GM12878 (cell line): ENCODE results near the gene ENGASE. TPM values are rescaled to one million over a fixed set of nuclear protein-coding genes. Genes with fewer than 3 reads are reported as not detected.

Source experiments
- ATAC-seq: fragments of 200-7000 bp; cut with Tn5 transposase; 3 replicates; pipeline ENCODE4 v1.9.1; 2020; ENCODE audit warnings: mild to moderate bottlenecking, moderate library complexity
- BruUV-seq: library from RNA; stranded (reverse); fragments of 400-500 nt; replicated peaks from 2 replicates; lab custom pipeline; 2021; lab: Mats Ljungman, UMichigan
- CTCF ChIA-PET: fragments of 300-600 bp; sonication (Branson Sonifier 250); formaldehyde crosslinking; extraction: SDS; loops from one replicate; lab custom pipeline; 2021; ENCODE audit warnings: inconsistent platforms; lab: Yijun Ruan, JAX
- POLR2A ChIA-PET: fragments of 350-600 bp; formaldehyde crosslinking; extraction: SDS; loops from one replicate; lab custom pipeline; 2021; ENCODE audit warnings: inconsistent platforms; lab: Charles Lee
- RAD21 ChIA-PET: fragments of 300-600 bp; sonication (Branson Sonifier 250); formaldehyde crosslinking; loops from one replicate; lab custom pipeline; 2023; ENCODE audit warnings: antibody characterized with exemption; ENCODE audit not compliant: unreplicated experiment; lab: Charles Lee
- SMC1A ChIA-PET: fragments of 300-600 bp; sonication (Branson Sonifier 250); formaldehyde crosslinking; loops from one replicate; lab custom pipeline; 2023; ENCODE audit not compliant: unreplicated experiment, uncharacterized antibody; lab: Charles Lee
- DNase-seq: peaks from one replicate; pipeline ENCODE4 v3.0.0-alpha.2; 2011; ENCODE audit warnings: low read depth, low spot score
- FAIRE-seq: peaks from 3 replicates; lab custom pipeline; 2011; peaks lifted over from hg19 to GRCh38; lab: Jason Lieb, UNC
- H2AFZ ChIP-seq: 2 replicates; pipeline ENCODE4 v1.6.0; 2011; ENCODE audit warnings: low read depth, low read length, control low read depth; ENCODE audit not compliant: control insufficient read depth
- H3K27ac ChIP-seq: 2 replicates; pipeline ENCODE4 v1.5.1; 2011; ENCODE audit warnings: control low read depth; ENCODE audit not compliant: control insufficient read depth, insufficient read depth
- H3K27me3 ChIP-seq, 2 experiments: replicated peaks in 1 of 2; 2 replicates each; pipeline versions ENCODE4 v1.6.0 to v1.6.1; 2011; ENCODE audit warnings: low read length in 1 of 2; ENCODE audit not compliant: control insufficient read depth in 2 of 2, insufficient read depth in 2 of 2
- H3K36me3 ChIP-seq, 2 experiments: 2 replicates each; pipeline ENCODE4 v1.5.1; 2011; ENCODE audit warnings: low read length in 1 of 2; ENCODE audit not compliant: control insufficient read depth in 2 of 2, insufficient read depth in 2 of 2
- H3K4me1 ChIP-seq: 2 replicates; pipeline ENCODE4 v1.6.1; 2011; ENCODE audit warnings: mild to moderate bottlenecking, low read length, moderate library complexity, mixed read lengths; ENCODE audit not compliant: control insufficient read depth, insufficient read depth
- H3K4me2 ChIP-seq: 2 replicates; pipeline ENCODE4 v1.6.0; 2011; ENCODE audit warnings: control low read depth; ENCODE audit not compliant: control insufficient read depth, insufficient read depth
- H3K4me3 ChIP-seq: fragments of 200-600 bp; sonication (generic); 2 replicates; pipeline ENCODE4 v1.5.1; 2016
- H3K79me2 ChIP-seq: 2 replicates; pipeline ENCODE4 v1.6.0; 2011; ENCODE audit warnings: low read length; ENCODE audit not compliant: control insufficient read depth, insufficient read depth
- H3K9ac ChIP-seq: 2 replicates; pipeline ENCODE4 v1.8.0; 2011; ENCODE audit warnings: low read length, control low read depth, mixed read lengths; ENCODE audit not compliant: control insufficient read depth, insufficient read depth
- H3K9me3 ChIP-seq: replicated peaks from 3 replicates; pipeline ENCODE4 v1.5.1; 2011; ENCODE audit warnings: mild to moderate bottlenecking, low read length; ENCODE audit not compliant: control insufficient read depth, insufficient read depth
- H4K20me1 ChIP-seq: 2 replicates; pipeline ENCODE4 v1.6.0; 2011; ENCODE audit not compliant: control insufficient read depth, insufficient read depth
- BCL11A ChIP-seq: IDR thresholded peaks from 2 replicates; pipeline ENCODE4 v1.6.1; 2011; ENCODE audit warnings: low read depth, low read length
- EGR1 ChIP-seq, 2 experiments: IDR thresholded peaks; 1 replicate in 1 of 2; 2 replicates in 1 of 2; pipeline ENCODE4 v1.6.1; 2011 to 2012; ENCODE audit warnings: low read depth in 2 of 2, low read length in 2 of 2, borderline replicate concordance in 1 of 2, mild to moderate bottlenecking in 1 of 2, moderate library complexity in 1 of 2
- HDAC2 ChIP-seq: fragments of 200-600 bp; sonication (generic); IDR thresholded peaks from 2 replicates; pipeline ENCODE4 v1.6.1; 2017
- HDGF ChIP-seq: fragments of 450-650 bp; IDR thresholded peaks from 2 replicates; pipeline ENCODE4 v1.6.1; 2016; ENCODE audit warnings: antibody characterized with exemption
- JUNB ChIP-seq: IDR thresholded peaks from 2 replicates; pipeline ENCODE4 v1.6.1; 2016; ENCODE audit warnings: antibody characterized with exemption, mild to moderate bottlenecking
- NR2F1 ChIP-seq: fragments of 450-650 bp; conservative IDR thresholded peaks from 2 replicates; pipeline ENCODE4 v1.6.1; 2017; ENCODE audit warnings: mild to moderate bottlenecking
- POLR2AphosphoS5 ChIP-seq: IDR thresholded peaks from 2 replicates; pipeline ENCODE4 v1.6.1; 2011; ENCODE audit warnings: mild to moderate bottlenecking, low read length, inconsistent platforms
- RAD21 ChIP-seq: IDR thresholded peaks from 2 replicates; pipeline ENCODE4 v1.6.1; 2011; ENCODE audit warnings: mild to moderate bottlenecking, low read depth, low read length, moderate library complexity; ENCODE audit not compliant: insufficient read depth
- RELA ChIP-seq: fragments of 450-650 bp; IDR thresholded peaks from 2 replicates; pipeline ENCODE4 v1.8.0; 2014; ENCODE audit warnings: borderline replicate concordance; ENCODE audit not compliant: partially characterized antibody
- RFX5 ChIP-seq: IDR thresholded peaks from 2 replicates; pipeline ENCODE4 v1.6.1; 2011; ENCODE audit warnings: low read depth, low read length, improper control_type of control experiment
- RUNX3 ChIP-seq: IDR thresholded peaks from 2 replicates; pipeline ENCODE4 v1.6.1; 2012; ENCODE audit warnings: low read length, inconsistent platforms
- SREBF2 ChIP-seq: IDR thresholded peaks from 2 replicates; pipeline ENCODE4 v1.6.1; 2012; ENCODE audit warnings: mild to moderate bottlenecking, low read length
- STAT1 ChIP-seq: fragments of 450-650 bp; conservative IDR thresholded peaks from 2 replicates; pipeline ENCODE4 v1.6.1; 2014; ENCODE audit warnings: antibody characterized with exemption, mild to moderate bottlenecking
- TAF1 ChIP-seq: IDR thresholded peaks from 2 replicates; pipeline ENCODE4 v1.6.1; 2011; ENCODE audit warnings: mild to moderate bottlenecking, low read depth, low read length, borderline replicate concordance
- TARDBP ChIP-seq: IDR thresholded peaks from 2 replicates; pipeline ENCODE4 v1.6.1; 2016; ENCODE audit warnings: borderline replicate concordance
- ZBTB4 ChIP-seq: fragments of 450-650 bp; formaldehyde crosslinking; IDR thresholded peaks from 2 replicates; pipeline ENCODE4 v1.4.0; 2022; ENCODE audit warnings: mild to moderate bottlenecking, moderate library complexity
- WGBS: methylation state at CpG from one replicate; pipeline ENCODE4 v1.1.6; 2016; ENCODE audit warnings: low lambda C conversion rate; ENCODE audit not compliant: insufficient replicate concordance, insufficient coverage; ENCODE audit errors: missing lambda C conversion rate; 5-methylcytosine and 5-hydroxymethylcytosine counted together
- in situ Hi-C: fragments of 300-500 bp; cut with MboI; formaldehyde crosslinking; loops from 9 replicates; pipeline ENCODE4 v1.14.3; 2018; ENCODE audit warnings: mixed read lengths
- intact Hi-C: fragments of 100-400 bp; cut with micrococcal nuclease; formaldehyde crosslinking; loops from one replicate; pipeline ENCODE4 v1.14.2; 2022; ENCODE audit not compliant: unreplicated experiment
- polyA plus RNA-seq, 11 experiments: library from polyadenylated mRNA; depleted of rRNA in 4 of 11; unstranded in 6 of 11; stranded (reverse) in 5 of 11; fragments of >200 nt; fragmentation: Nextera tagmentation in 4 of 11; fragmentation: Illumina TruSeq in 1 of 11; extraction: Ambion mirVana in 4 of 11; extraction: Trizol in 1 of 11; gene quantifications; 1 replicate in 1 of 11; 2 replicates in 10 of 11; pipeline versions ENCODE4 v1.2.1 to v1.2.3, GENCODE V29; 2011 to 2016; ENCODE audit warnings: inconsistent platforms in 2 of 11, missing spikeins in 2 of 11, low read depth in 1 of 11
- total RNA-seq, 4 experiments: library from RNA; depleted of rRNA in 3 of 4; stranded (reverse); fragments of >200 nt in 3 of 4; fragmentation: Illumina TruSeq in 1 of 4; extraction: Trizol in 1 of 4; gene quantifications; 2 replicates each; pipeline versions ENCODE4 v1.2.1 to v1.2.3, GENCODE V29; 2013 to 2021
- TF ChIP-seq, protein P1 (sequence below), 3 experiments: IDR thresholded peaks in 2 of 3; conservative IDR thresholded peaks in 1 of 3; 2 replicates each; pipeline ENCODE4 v1.5.1; 2011; ENCODE audit warnings: low read depth in 3 of 3, low read length in 3 of 3, mild to moderate bottlenecking in 3 of 3, control low read depth in 2 of 3, moderate library complexity in 2 of 3, inconsistent platforms in 1 of 3, mixed read lengths in 1 of 3; ENCODE audit not compliant: control insufficient read depth in 2 of 3, insufficient read depth in 1 of 3; ENCODE audit errors: extremely low read depth in 1 of 3
- TF ChIP-seq, protein P2 (sequence below): IDR thresholded peaks from 2 replicates; pipeline ENCODE4 v1.6.1; 2012; ENCODE audit warnings: low read depth, low read length, improper control_type of control experiment
- TF ChIP-seq, protein P3 (sequence below): fragments of 450-650 bp; IDR thresholded peaks from 2 replicates; pipeline ENCODE4 v1.6.1; 2014; ENCODE audit warnings: mild to moderate bottlenecking

ENGASE gene
- total and polyA plus RNA-seq, 10 of the 15 experiments (the other 5 are each of a cell fraction or from before 2014, with no cell fraction given) = 0.18 to 28.9 (median 10.5) TPM

GRCh38 chr17:79046916-79047280 lies 27.7 kb upstream of the ENGASE start:
- no peak overlapping the region for H3K4me2 ChIP-seq
- 49% methylated on average over 15 of the region's 15 CpGs for WGBS
- RAD21 ChIA-PET = no interaction called here
- in situ Hi-C loops = no loop called here
- H3K79me2 ChIP-seq = no peaks in the 10 kb centered on the region
- TF ChIP-seq RAD21 (no peak), TAF1 (no peak), TARDBP (no peak), RFX5 (no peak), RUNX3 (no peak), RELA (no peak), HDAC2 (no peak), JUNB (no peak), ZBTB4 (no peak), SREBF2 (no peak), NR2F1 (no peak), BCL11A (no peak), POLR2AphosphoS5 (no peak), HDGF (no peak), STAT1 (no peak), EGR1 (IDR thresholded peaks at IDR 0.05; ENCODE audit: borderline replicate concordance in 1 of 2, low read depth in 2 of 2, low read length in 2 of 2) (no peak)
- TF ChIP-seq, protein P1, sequence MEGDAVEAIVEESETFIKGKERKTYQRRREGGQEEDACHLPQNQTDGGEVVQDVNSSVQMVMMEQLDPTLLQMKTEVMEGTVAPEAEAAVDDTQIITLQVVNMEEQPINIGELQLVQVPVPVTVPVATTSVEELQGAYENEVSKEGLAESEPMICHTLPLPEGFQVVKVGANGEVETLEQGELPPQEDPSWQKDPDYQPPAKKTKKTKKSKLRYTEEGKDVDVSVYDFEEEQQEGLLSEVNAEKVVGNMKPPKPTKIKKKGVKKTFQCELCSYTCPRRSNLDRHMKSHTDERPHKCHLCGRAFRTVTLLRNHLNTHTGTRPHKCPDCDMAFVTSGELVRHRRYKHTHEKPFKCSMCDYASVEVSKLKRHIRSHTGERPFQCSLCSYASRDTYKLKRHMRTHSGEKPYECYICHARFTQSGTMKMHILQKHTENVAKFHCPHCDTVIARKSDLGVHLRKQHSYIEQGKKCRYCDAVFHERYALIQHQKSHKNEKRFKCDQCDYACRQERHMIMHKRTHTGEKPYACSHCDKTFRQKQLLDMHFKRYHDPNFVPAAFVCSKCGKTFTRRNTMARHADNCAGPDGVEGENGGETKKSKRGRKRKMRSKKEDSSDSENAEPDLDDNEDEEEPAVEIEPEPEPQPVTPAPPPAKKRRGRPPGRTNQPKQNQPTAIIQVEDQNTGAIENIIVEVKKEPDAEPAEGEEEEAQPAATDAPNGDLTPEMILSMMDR (IDR thresholded peaks at IDR 0.05 in 2 of 3, conservative IDR thresholded peaks at IDR 0.05 in 1 of 3; ENCODE audit: control insufficient read depth in 2 of 3, extremely low read depth in 1 of 3, insufficient read depth in 1 of 3, low read depth in 3 of 3, low read length in 3 of 3) = no peak
- TF ChIP-seq, protein P2, sequence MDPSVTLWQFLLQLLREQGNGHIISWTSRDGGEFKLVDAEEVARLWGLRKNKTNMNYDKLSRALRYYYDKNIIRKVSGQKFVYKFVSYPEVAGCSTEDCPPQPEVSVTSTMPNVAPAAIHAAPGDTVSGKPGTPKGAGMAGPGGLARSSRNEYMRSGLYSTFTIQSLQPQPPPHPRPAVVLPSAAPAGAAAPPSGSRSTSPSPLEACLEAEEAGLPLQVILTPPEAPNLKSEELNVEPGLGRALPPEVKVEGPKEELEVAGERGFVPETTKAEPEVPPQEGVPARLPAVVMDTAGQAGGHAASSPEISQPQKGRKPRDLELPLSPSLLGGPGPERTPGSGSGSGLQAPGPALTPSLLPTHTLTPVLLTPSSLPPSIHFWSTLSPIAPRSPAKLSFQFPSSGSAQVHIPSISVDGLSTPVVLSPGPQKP = no peak
- TF ChIP-seq, protein P3, sequence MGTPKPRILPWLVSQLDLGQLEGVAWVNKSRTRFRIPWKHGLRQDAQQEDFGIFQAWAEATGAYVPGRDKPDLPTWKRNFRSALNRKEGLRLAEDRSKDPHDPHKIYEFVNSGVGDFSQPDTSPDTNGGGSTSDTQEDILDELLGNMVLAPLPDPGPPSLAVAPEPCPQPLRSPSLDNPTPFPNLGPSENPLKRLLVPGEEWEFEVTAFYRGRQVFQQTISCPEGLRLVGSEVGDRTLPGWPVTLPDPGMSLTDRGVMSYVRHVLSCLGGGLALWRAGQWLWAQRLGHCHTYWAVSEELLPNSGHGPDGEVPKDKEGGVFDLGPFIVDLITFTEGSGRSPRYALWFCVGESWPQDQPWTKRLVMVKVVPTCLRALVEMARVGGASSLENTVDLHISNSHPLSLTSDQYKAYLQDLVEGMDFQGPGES = no peak
- TF ChIP-seq, all 136 proteins: peak for 0
- Histone ChIP-seq H4K20me1 (no peaks in the 10 kb centered on the region; the same call in 1 of the 2 replicates), H3K4me1 (no peaks in the 10 kb centered on the region), H3K9ac (no peak overlapping the region), H3K27me3 (no peaks in the 10 kb centered on the region; a peak in 1 of 4 replicates), H3K36me3 (no peaks in the 10 kb centered on the region), H3K4me3 (no peak overlapping the region), H3K27ac (no peak overlapping the region), H3K9me3 (no peaks in the 10 kb centered on the region), H2AFZ (no peak overlapping the region)
- DNase-seq = no peak
- ChIA-PET SMC1A (no interaction called here), CTCF (no interaction called here), POLR2A (interaction anchor here (0.7 kb wide), 1 partner anchor 46 kb away, joined by 4 read pairs; no protein-coding TSS in a partner anchor)
- no TSS peak for BruUV-seq
- intact Hi-C loops = loop anchor here (2.0 kb wide), 1 partner anchor 36 kb away; no protein-coding TSS in a partner anchor
- FAIRE-seq = no peak
- ATAC-seq = no peak
